Measurements from ENCODE around the gene TMEM114.

TMEM114 gene

GRCh38 chr16:8589900-8590688, at the start of gene TMEM114:
Gene TMEM114, minus strand, starts transcription at chr16:8590511. Its CDS starts 673 bp downstream, at chr16:8589838.
- DNase-seq: no peak

GRCh38 chr16:8639694-8640093, 49.4 kb upstream of the TMEM114 start:
- DNase-seq: no peak

DNA sequence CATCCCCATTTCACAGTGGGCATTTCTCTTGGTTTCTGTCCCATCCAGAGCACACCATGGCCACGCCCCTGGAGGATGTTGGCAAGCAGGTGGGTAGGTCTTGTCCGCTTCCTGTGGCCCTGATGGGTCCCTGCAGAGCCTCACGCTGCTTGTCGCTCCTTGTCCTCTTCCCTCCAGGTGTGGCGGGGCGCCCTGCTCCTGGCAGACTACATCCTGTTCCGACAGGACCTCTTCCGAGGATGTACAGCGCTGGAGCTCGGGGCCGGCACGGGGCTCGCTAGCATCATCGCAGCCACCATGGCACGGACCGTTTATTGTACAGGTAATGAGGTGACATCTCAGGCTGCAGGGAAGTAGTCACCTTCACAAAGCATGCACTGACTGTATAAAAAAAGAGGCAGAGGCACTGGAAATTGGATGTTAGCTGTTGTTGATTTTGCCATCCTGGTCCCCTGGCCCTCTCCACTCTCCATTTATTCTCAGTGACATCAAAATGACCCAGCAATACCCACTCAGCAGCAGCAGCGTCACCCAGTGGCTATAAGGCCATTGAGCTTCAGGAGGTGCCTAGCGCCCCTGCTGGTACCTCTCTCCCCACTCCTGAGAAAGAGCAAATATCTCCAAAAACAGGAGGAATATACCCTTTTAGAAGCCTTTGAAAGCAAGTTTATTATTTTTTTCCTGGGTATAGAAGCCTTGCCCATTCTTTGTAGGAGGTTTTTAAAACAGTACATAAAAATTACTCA, 44.9 kb upstream of the TMEM114 start:
- no peak for DNase-seq

GRCh38 chr16:8632675-8633182, 42.4 kb upstream of the TMEM114 start:
- DNase-seq: no peak

DNA sequence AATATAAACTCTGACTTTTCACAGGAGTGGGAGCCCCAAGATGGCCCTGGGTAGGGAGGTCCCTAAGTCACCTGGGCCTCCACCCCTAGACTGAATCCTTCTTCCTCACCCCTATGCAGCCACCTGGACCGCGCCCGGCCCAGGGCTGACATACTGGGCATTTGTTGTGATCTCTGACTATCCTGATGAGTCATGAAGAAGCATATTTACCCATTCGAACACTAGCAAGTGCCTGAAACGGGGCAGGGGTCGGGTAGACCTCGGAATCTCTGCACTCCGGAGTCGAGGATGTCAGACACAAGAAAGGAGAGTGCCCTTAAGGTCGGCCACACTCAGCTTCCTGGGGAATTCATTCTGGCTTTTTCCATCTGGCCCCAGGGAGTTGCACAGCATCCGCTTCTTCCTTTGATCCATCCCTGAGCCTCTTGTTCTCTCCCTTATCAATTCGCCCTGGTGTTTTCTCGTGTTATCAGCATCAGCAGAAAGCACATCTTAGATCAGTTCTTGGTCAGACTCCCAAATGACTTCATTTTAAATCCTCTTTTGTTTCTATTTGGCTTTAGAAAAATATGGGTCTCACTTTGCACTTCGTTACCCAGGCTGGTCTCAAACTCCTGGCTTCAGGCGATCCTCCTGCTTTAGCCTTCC, 41.6 kb upstream of the TMEM114 start:
- no peak for DNase-seq

DNA sequence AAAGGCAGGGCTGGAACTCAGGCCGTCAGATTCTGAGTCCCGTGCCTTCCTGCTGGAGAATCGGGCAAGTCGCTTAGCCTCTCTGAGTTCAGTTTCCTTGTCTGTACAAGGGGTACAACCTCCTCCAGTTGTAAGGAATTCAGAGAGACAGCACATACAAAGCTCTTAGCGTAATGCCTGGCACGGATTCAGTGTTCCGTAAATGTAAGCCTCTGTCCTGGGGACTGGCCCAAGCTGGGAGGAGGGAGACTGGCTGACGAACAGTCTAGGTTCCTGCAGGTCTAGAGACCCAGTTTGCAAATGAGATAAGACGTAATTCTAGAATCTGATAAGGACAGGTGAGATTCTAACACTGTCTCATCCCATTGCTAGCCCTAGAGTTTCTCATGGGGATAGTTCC, 41.1 kb upstream of the TMEM114 start:
- no peak for DNase-seq

DNA sequence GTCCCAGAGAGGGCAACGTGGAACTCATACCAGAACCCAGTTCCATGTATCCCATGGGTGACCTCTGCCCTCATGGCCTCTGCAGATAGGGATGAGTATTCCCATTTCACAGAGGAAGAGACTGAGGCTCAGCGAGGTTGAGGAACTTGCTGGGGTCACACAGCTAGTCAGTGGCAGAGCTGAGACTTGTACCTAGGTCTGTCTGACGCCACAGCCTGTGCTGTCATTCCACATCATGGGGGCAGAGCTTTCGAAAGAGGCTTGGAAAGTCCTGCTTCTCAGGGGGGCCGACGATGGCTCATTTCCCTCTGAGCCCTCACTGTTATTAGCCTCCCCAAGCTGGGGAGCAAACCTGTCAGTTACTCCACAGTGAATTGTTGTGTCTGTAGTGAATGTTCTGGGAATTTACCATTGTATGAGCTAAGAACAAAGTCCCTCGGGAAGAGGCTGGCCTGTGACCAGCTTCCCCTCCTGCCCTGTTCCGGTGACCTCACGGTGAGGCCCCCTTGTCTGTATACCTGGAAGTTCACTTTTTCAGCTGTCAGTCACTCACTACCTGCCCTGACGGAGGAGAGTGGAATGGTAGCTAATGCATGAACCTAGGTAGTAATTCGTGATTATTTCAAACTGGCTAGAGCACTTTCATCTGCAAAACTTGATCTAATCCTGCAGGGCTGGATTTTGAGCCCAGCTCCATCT, 40.1 kb upstream of the TMEM114 start:
- DNase-seq: no peak

DNA sequence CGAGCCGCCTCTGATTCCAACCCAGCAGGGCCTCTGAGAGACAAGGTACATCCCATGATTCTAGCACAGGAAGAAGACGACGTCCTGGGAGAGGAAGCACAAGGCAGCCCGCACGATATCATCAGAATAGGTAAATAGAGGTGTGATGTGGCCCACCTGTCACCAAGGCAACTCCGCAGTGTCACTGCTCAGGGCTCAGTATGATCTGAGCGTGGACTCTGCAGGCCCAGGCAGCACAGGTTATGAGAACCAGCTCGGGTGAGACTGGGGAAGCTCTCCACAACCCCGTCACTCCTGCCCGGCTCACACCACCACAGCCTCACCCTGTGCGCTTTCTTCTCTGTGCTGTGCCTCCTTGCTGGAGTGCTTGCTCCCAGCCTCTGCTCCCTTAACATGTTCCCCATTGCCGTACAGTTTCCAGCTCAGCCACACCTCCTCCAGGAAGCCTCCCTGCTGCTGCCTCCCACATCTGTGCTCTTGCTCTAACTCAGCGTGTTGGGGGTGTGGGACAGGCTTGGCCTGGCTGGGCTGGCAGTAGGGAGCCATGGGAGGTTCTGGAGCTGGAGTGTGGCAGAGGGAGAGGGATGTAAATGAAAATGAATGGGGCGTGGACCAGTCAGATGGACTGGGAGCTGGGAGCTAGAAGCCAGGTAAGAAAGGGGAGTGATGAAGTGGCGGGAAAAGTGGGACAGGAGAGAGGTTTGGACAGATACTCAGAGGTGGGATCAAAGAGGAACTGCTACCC, 38.8 kb upstream of the TMEM114 start:
- no peak for DNase-seq

GRCh38 chr16:8627456-8627855, 37.1 kb upstream of the TMEM114 start:
- DNase-seq: no peak

GRCh38 chr16:8626946-8627345, 36.6 kb upstream of the TMEM114 start:
- no peak for DNase-seq

DNA sequence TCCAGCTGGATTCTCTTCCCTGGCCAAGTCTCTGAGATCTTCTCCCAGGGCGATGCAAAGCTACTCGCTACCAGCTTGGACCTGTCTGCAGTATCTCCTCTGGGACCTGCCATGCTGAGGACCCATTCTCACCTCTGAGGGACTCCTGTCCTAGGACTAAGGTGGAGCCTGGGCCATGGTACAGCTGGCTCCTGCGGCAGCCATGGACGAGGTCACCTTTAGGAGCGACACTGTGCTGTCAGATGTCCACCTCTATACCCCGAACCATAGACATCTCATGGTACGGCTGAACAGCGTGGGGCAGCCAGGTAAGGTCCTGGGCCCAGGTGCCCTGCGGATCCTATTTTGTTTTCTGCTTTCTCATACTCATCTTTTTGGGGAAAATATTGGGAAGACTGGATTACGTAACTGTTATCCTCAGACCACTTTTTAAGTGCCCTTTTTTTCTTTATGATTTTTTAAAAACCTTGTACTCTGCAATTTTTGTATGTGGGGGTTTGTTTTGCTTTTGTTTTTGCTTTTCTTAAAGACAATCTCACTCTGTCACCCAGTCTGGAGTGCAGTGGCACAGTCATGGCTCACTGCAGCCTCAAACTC, 35.3 kb upstream of the TMEM114 start:
- DNase-seq: no peak

DNA sequence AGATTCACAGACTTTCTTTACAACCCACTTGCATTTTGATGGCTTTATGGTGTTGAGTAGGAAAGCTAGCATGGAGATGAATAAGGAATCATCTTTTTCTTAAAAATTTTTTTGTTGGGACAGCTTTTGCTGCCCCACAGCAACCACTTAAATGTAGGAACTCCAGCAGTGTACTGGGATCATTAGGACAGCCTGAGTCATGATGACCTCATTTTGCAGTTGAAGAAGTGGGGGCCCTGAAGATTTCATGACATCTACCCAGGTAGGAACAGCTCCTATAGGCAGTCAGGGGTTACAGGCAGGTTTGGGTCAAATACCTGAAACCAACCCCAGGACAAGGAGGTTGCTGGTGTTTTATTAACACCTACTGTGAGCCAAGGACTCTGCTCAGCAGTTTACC, 33.3 kb upstream of the TMEM114 start:
- DNase-seq: no peak

DNA sequence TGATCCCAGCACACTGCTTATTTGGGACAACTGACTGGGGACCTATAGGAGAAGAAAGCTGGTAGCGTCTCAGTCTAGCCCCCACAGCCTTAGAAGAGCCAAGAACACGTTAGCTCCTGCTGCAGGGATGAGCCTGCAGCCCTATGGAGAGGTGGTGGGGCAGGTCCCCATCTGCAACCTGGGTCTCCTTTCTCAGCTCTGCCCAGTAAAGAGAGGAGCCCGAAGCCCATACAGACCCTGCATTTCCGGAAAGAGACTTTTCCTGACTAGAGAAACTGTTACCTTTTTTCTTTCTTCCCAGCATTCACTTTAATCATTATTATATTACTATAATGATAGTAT, 32.0 kb upstream of the TMEM114 start:
- DNase-seq: no peak

DNA sequence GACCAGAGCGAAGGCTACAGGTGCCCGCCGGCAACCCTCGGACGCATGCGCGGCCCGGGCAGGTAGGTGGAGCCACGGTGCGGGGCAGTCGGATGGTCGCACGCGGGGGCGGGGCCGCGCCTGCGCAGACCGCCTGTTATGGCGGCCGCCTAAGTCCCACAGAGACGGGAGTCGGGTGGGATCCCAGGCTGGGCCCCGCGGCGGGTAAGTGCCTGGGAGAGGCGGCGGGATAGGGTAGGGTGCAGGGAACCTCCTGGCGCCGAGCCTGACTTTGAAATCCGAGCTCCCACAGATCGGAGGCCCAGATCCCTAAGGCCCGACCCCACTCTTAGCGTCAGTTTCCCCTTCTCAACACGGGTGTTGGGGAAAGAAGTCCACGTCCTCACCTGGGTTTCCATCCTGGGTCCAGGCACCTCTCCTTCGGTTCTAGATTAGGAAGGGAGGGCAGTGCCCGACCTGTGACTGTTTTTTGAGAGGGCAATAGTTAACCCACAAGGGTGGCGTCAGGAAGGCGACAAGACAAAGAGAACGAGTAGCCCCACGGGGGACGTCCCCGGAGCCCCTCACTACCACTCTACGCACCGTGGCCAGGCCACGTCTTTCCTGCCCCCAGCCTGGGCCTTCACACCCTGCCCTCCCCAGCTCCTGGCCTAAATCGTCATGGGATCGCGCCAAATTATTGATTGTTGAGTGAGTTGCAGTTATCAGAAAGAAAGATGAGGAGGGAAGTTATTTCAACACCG, 31.4 kb upstream of the TMEM114 start, which contains the start of gene METTL22:
Gene METTL22 (plus strand): TSS at position 127 of the 743 bp plus-strand sequence. CDS start 3,968 bp downstream, outside the sequence.
- peak; percentile 87 for DNase-seq

DNA sequence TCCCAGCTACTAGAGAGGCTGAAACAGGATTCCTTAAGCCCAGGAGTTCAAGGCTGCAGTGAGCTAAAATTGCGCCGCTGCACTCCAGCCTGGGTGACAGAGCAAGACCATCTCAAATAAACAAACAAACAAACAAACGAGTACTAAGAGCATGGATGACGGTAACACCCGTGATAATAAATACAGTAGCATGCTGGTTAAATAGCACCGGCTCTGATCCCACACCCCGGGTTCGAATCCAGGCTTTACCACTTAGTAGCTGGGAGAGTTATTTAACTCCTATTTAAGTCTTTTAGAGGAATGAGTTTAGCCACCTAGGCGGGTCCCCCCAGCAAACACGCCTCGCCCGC, 30.9 kb upstream of the TMEM114 start:
- no peak for DNase-seq

GRCh38 chr16:8620535-8620934, 30.2 kb upstream of the TMEM114 start:
- no peak for DNase-seq

GRCh38 chr16:8619671-8620370, 29.5 kb upstream of the TMEM114 start:
- peak; percentile 51 for DNase-seq

GRCh38 chr16:8614435-8615029, 24.2 kb upstream of the TMEM114 start:
- DNase-seq: no peak

GRCh38 chr16:8611886-8612600, 21.7 kb upstream of the TMEM114 start:
- DNase-seq: no peak
